Adrenal gland (tissue), 5 donors: ENCODE data around the gene GAGE12D.
"Not testable (repeated sequence)": the region's sequence is repeated elsewhere in the genome, so short reads cannot be mapped to it uniquely, and the experiment has no call there.

ENCODE experiments used
- POLR2A ChIP-seq, 2 donors: fragments of 450-650 bp; IDR thresholded peaks; one replicate each; pipeline ENCODE4 v1.6.1; 2017; ENCODE audit warnings: antibody characterized with exemption in 2 of 2, mild to moderate bottlenecking in 2 of 2, moderate library complexity in 1 of 2
- TF ChIP-seq, protein P1 (sequence below), 6 experiments: fragments of 450-650 bp in 4 of 6; fragments of 200-600 bp in 2 of 6; sonication (generic) in 1 of 6; IDR thresholded peaks; 1 replicate in 5 of 6; 2 replicates in 1 of 6; pipeline versions ENCODE4 v1.5.1 to v1.8.0; 2016 to 2021; ENCODE audit warnings: antibody characterized with exemption in 6 of 6, mild to moderate bottlenecking in 2 of 6, moderate library complexity in 1 of 6
- donor health status: DM: no; HTN: no; CAD: no.

DNA sequence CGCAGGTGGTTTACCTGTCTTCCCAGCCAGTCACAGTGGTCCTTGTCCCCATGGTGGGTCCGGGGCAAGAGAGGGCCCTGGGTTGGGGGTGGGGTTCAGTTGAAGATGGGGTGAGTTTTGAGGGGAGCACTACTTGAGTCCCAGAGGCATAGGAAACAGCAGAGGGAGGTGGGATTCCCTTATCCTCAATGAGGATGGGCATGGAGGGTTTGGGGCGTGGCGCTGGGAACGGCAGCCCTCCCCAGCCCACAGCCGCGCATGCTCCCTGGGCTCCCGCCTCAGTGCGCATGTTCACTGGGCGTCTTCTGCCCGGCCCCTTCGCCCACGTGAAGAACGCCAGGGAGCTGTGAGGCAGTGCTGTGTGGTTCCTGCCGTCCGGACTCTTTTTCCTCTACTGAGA lies 9.5 kb downstream of the GAGE12D start, which contains the start of gene GAGE12E:
- TF ChIP-seq, protein P1, sequence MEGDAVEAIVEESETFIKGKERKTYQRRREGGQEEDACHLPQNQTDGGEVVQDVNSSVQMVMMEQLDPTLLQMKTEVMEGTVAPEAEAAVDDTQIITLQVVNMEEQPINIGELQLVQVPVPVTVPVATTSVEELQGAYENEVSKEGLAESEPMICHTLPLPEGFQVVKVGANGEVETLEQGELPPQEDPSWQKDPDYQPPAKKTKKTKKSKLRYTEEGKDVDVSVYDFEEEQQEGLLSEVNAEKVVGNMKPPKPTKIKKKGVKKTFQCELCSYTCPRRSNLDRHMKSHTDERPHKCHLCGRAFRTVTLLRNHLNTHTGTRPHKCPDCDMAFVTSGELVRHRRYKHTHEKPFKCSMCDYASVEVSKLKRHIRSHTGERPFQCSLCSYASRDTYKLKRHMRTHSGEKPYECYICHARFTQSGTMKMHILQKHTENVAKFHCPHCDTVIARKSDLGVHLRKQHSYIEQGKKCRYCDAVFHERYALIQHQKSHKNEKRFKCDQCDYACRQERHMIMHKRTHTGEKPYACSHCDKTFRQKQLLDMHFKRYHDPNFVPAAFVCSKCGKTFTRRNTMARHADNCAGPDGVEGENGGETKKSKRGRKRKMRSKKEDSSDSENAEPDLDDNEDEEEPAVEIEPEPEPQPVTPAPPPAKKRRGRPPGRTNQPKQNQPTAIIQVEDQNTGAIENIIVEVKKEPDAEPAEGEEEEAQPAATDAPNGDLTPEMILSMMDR (IDR thresholded peaks at IDR 0.05) = not testable (repeated sequence)
- not testable (repeated sequence) for TF ChIP-seq POLR2A (IDR thresholded peaks at IDR 0.05)
